Right lobe of liver (tissue), 6 donors: Measurements from ENCODE around the gene COTL1. TPM values are rescaled to one million over a fixed set of nuclear protein-coding genes. Genes with fewer than 3 reads are reported as not detected.
A peak's percentile ranks its signal among the peaks of the same experiment; 100 is the strongest.

Experiments
- ATAC-seq, 4 donors: fragments of 200-7000 bp; cut with Tn5 transposase; one replicate each; pipeline ENCODE4 v1.9.1; 2020; ENCODE audit warnings: mild to moderate bottlenecking in 4 of 4, moderate library complexity in 4 of 4
- DNase-seq, 3 donors: peaks; one replicate each; pipeline ENCODE4 v3.0.0-alpha.2; 2020
- H3K27ac ChIP-seq, 3 donors: fragments of 200-600 bp; one replicate each; pipeline ENCODE4 v1.8.0; 2022
- H3K27me3 ChIP-seq, 2 donors: fragments of 200-600 bp; one replicate each; pipeline ENCODE4 v1.8.0; 2022
- H3K36me3 ChIP-seq, 4 donors: fragments of 200-600 bp; sonication (generic) in 1 of 4; one replicate each; pipeline versions ENCODE4 v1.5.1 to v1.8.0; 2017 to 2022; ENCODE audit warnings: control low read depth in 1 of 4
- H3K4me1 ChIP-seq, 4 donors: fragments of 200-600 bp; sonication (generic) in 1 of 4; one replicate each; pipeline versions ENCODE4 v1.5.1 to v1.8.0; 2017 to 2022; ENCODE audit warnings: control low read depth in 1 of 4
- H3K4me3 ChIP-seq, 3 donors: fragments of 200-600 bp; one replicate each; pipeline ENCODE4 v1.8.0; 2022
- H3K9me3 ChIP-seq, 4 donors: fragments of 200-600 bp; sonication (generic) in 1 of 4; one replicate each; pipeline versions ENCODE4 v1.5.1 to v1.8.0; 2017 to 2022; ENCODE audit warnings: control low read depth in 1 of 4
- CTCF ChIP-seq, 4 donors: fragments of 200-600 bp in 3 of 4; fragments of 450-650 bp in 1 of 4; IDR thresholded peaks; one replicate each; pipeline versions ENCODE4 v1.5.1 to v1.8.0; 2016 to 2022; ENCODE audit warnings: antibody characterized with exemption in 4 of 4, mild to moderate bottlenecking in 2 of 4
- POLR2A ChIP-seq: fragments of 450-650 bp; IDR thresholded peaks from one replicate; pipeline ENCODE4 v1.6.1; 2017; ENCODE audit warnings: antibody characterized with exemption, mild to moderate bottlenecking
- WGBS: methylation state at CpG from one replicate; pipeline ENCODE4 v1.1.6; 2018; ENCODE audit warnings: low coverage, low lambda C conversion rate; ENCODE audit not compliant: insufficient coverage; ENCODE audit errors: missing lambda C conversion rate; 5-methylcytosine and 5-hydroxymethylcytosine counted together
- intact Hi-C, 2 donors: fragments of 100-400 bp; cut with DNase I; formaldehyde crosslinking; loops; one replicate each; pipeline versions ENCODE4 v1.11.2 to v1.14.1; 2022
- total RNA-seq, 6 experiments: library from RNA; depleted of rRNA in 2 of 6; stranded (reverse); fragments of >200 nt in 2 of 6; fragmentation: NEBNext Ultra II Directional in 3 of 6; extraction: Animal tissue kit (Norgen Biotek cat#: 25700) in 3 of 6; gene quantifications; one replicate each; pipeline versions ENCODE4 v1.1.0 to v1.2.4, GENCODE V29; 2016 to 2023
- donor health status: DM: no; HTN: yes; CAD: no.
- donor health status: DM: no; HTN: no; CAD: no.
- donor health status: DM: no; HTN: no; CAD: no.
- donor health status: DM: no; HTN: yes; CAD: no.
- donor health status: DM: no; HTN: yes; CAD: no.

Gene COTL1
- total RNA-seq, 6 experiments from 2014 or later, result 12.4 to 51.0 (median 18.6) TPM

GRCh38 chr16:84538222-84538840 lies 79.5 kb downstream of the COTL1 start:
- Histone ChIP-seq H3K4me1 (peaks cover 0 to 9% (median 0%) of the 10 kb centered on the region in 4 donors), H3K27me3 (no peaks in the 10 kb centered on the region), H3K27ac (no peak overlapping the region), H3K36me3 (no peaks in the 10 kb centered on the region), H3K9me3 (no peaks in the 10 kb centered on the region), H3K4me3 (no peak overlapping the region)
- DNase-seq (no peak), ATAC-seq (no peak)
- intact Hi-C loops, result no loop called here
- no peak for TF ChIP-seq POLR2A
- TF ChIP-seq CTCF (IDR thresholded peaks at IDR 0.05), result no peak
- WGBS, result 91% methylated on average over 6 of the region's 6 CpGs

GRCh38 chr16:84537491-84538151 lies 80.3 kb downstream of the COTL1 start:
- DNase-seq (no peak), ATAC-seq (peak; percentile 33 to 57 (median 40))
- Histone ChIP-seq H3K27me3 (no peaks in the 10 kb centered on the region), H3K4me3 (no peak overlapping the region), H3K4me1 (peaks cover 0 to 5% (median 0%) of the 10 kb centered on the region in 4 donors), H3K36me3 (no peaks in the 10 kb centered on the region), H3K27ac (no peak overlapping the region), H3K9me3 (no peaks in the 10 kb centered on the region)
- intact Hi-C loops, result no loop called here
- WGBS, result 73% methylated on average over 11 of the region's 11 CpGs
- no peak for TF ChIP-seq CTCF (IDR thresholded peaks at IDR 0.05)
- TF ChIP-seq POLR2A, result no peak

GRCh38 chr16:84535851-84536250 lies 82.0 kb downstream of the COTL1 start:
- no peaks in the 10 kb centered on the region for H3K4me1 ChIP-seq
- ATAC-seq (no peak), DNase-seq (no peak)
- no peaks in the 10 kb centered on the region for H3K36me3 ChIP-seq
- H3K27me3 ChIP-seq, result no peaks in the 10 kb centered on the region
- TF ChIP-seq CTCF (IDR thresholded peaks at IDR 0.05), result no peak
- no peak for TF ChIP-seq POLR2A
- no peaks in the 10 kb centered on the region for H3K9me3 ChIP-seq
- intact Hi-C loops, result no loop called here
- 71% methylated on average over 6 of the region's 9 CpGs for WGBS
- no peak overlapping the region for H3K27ac ChIP-seq
- H3K4me3 ChIP-seq, result no peak overlapping the region

GRCh38 chr16:84535408-84535807 lies 82.5 kb downstream of the COTL1 start:
- Histone ChIP-seq H3K4me1 (no peaks in the 10 kb centered on the region), H3K4me3 (no peak overlapping the region), H3K9me3 (no peaks in the 10 kb centered on the region), H3K27me3 (no peaks in the 10 kb centered on the region), H3K36me3 (no peaks in the 10 kb centered on the region), H3K27ac (no peak overlapping the region)
- intact Hi-C loops, result no loop called here
- ATAC-seq (no peak), DNase-seq (no peak)
- no peak for TF ChIP-seq POLR2A
- TF ChIP-seq CTCF (IDR thresholded peaks at IDR 0.05), result no peak
- 50% methylated on average over 6 of the region's 6 CpGs for WGBS
